CD1c-positive myeloid dendritic cell (primary cell): ENCODE results near the gene ABCA1.
"Not testable (repeated sequence)": the region's sequence is repeated elsewhere in the genome, so short reads cannot be mapped to it uniquely, and the experiment has no call there.

Experiments used
- DNase-seq: peaks from one replicate; pipeline ENCODE4 v3.0.0-alpha.2; 2016; ENCODE audit errors: extremely low spot score

The ABCA1 gene

GRCh38 chr9:104950838-104951237 is 22.9 kb upstream of the ABCA1 start:
- no peak for DNase-seq

GRCh38 chr9:104948277-104948676 is 20.3 kb upstream of the ABCA1 start:
- DNase-seq: no peak

GRCh38 chr9:104944871-104945270 is 16.9 kb upstream of the ABCA1 start:
- no peak for DNase-seq

- DNase-seq: no peak
Observed at GRCh38 chr9:104944356-104944755, 16.4 kb upstream of the ABCA1 start.

GRCh38 chr9:104941597-104941996 is 13.6 kb upstream of the ABCA1 start:
- DNase-seq: no peak

GRCh38 chr9:104936291-104936690 is 8.3 kb upstream of the ABCA1 start:
- DNase-seq: no peak

- not testable (repeated sequence) for DNase-seq
Observed at GRCh38 chr9:104935501-104935810, 7.5 kb upstream of the ABCA1 start.

GRCh38 chr9:104934691-104935500 is 6.9 kb upstream of the ABCA1 start:
- peak; percentile 18 for DNase-seq

GRCh38 chr9:104933091-104933490 is 5.1 kb upstream of the ABCA1 start:
- not testable (repeated sequence) for DNase-seq

- no peak for DNase-seq
Observed at GRCh38 chr9:104931256-104931655, 3.3 kb upstream of the ABCA1 start.

GRCh38 chr9:104927216-104927911 is 591 bp downstream of the ABCA1 start:
- DNase-seq: peak; percentile 32

GRCh38 chr9:104923740-104924139 is 4.2 kb downstream of the ABCA1 start:
- no peak for DNase-seq

GRCh38 chr9:104923289-104923688 is 4.7 kb downstream of the ABCA1 start:
- DNase-seq: no peak

GRCh38 chr9:104922748-104923147 is 5.2 kb downstream of the ABCA1 start:
- not testable (repeated sequence) for DNase-seq

- no peak for DNase-seq
Observed at GRCh38 chr9:104921067-104921741, 6.8 kb downstream of the ABCA1 start.

GRCh38 chr9:104915753-104916152 is 12.2 kb downstream of the ABCA1 start:
- DNase-seq: no peak

- no peak for DNase-seq
Observed at GRCh38 chr9:104915049-104915448, 12.9 kb downstream of the ABCA1 start.

- peak; percentile 38 for DNase-seq
Observed at GRCh38 chr9:104914466-104914865, 13.5 kb downstream of the ABCA1 start.

- DNase-seq: no peak
Observed at GRCh38 chr9:104912606-104913005, 15.3 kb downstream of the ABCA1 start.

GRCh38 chr9:104911032-104911607 is 16.8 kb downstream of the ABCA1 start:
- DNase-seq: no peak

- no peak for DNase-seq
Observed at GRCh38 chr9:104907278-104907951, 20.5 kb downstream of the ABCA1 start.
